Mesendoderm (in vitro differentiated cells): Measurements from ENCODE around the gene TRPM5.

Experiments
- DNase-seq: peaks from one replicate; pipeline ENCODE4 v3.0.0; 2013
- H2AK5ac ChIP-seq: 2 replicates; pipeline ENCODE4 v1.6.1; 2013; ENCODE audit warnings: low read length, inconsistent platforms
- H2BK120ac ChIP-seq: 2 replicates; pipeline ENCODE4 v1.6.1; 2013; ENCODE audit warnings: low read depth, mild to moderate bottlenecking, low read length, moderate library complexity, mixed read lengths
- H2BK15ac ChIP-seq: replicated peaks from 2 replicates; pipeline ENCODE4 v1.6.1; 2013; ENCODE audit warnings: low read depth, mild to moderate bottlenecking, moderate library complexity
- H2BK5ac ChIP-seq: 2 replicates; pipeline ENCODE4 v1.6.1; 2013; ENCODE audit warnings: low read length, inconsistent platforms
- H3K18ac ChIP-seq: 2 replicates; pipeline ENCODE4 v1.6.1; 2013; ENCODE audit warnings: mild to moderate bottlenecking, low read length, mixed read lengths
- H3K23ac ChIP-seq: one replicate; pipeline ENCODE4 v1.6.1; 2013; ENCODE audit warnings: low read length
- H3K27ac ChIP-seq: 2 replicates; pipeline ENCODE4 v1.5.1; 2013; ENCODE audit warnings: low read depth, mild to moderate bottlenecking, inconsistent platforms, low read length, moderate library complexity
- H3K27me3 ChIP-seq: 2 replicates; pipeline ENCODE4 v1.6.1; 2013; ENCODE audit warnings: low read length, control low read depth, mild to moderate bottlenecking, inconsistent platforms; ENCODE audit not compliant: insufficient read depth, poor library complexity
- H3K36me3 ChIP-seq: 2 replicates; pipeline ENCODE4 v1.6.1; 2013; ENCODE audit warnings: low read length, inconsistent platforms; ENCODE audit not compliant: control insufficient read depth, insufficient read depth
- H3K4ac ChIP-seq: one replicate; pipeline ENCODE4 v1.6.1; 2013; ENCODE audit warnings: low read depth, mild to moderate bottlenecking, low read length, moderate library complexity
- H3K4me1 ChIP-seq: 2 replicates; pipeline ENCODE4 v1.6.1; 2013; ENCODE audit warnings: low read depth, low read length, inconsistent platforms; ENCODE audit not compliant: control insufficient read depth
- H3K4me2 ChIP-seq: 2 replicates; pipeline ENCODE4 v1.6.1; 2013; ENCODE audit warnings: low read length
- H3K4me3 ChIP-seq: 2 replicates; pipeline ENCODE4 v1.5.1; 2013; ENCODE audit warnings: mild to moderate bottlenecking, low read length
- H3K56ac ChIP-seq: one replicate; pipeline ENCODE4 v1.6.1; 2013; ENCODE audit warnings: low read length
- H3K79me1 ChIP-seq: 2 replicates; pipeline ENCODE4 v1.6.1; 2013; ENCODE audit warnings: low read length, inconsistent platforms
- H3K79me2 ChIP-seq: 2 replicates; pipeline ENCODE4 v1.6.1; 2013; ENCODE audit warnings: mild to moderate bottlenecking, low read length; ENCODE audit not compliant: control insufficient read depth, insufficient read depth
- H3K9ac ChIP-seq: 2 replicates; pipeline ENCODE4 v1.6.1; 2013; ENCODE audit warnings: low read length, inconsistent platforms
- H4K5ac ChIP-seq: one replicate; pipeline ENCODE4 v1.6.1; 2013; ENCODE audit warnings: low read length
- H4K8ac ChIP-seq: one replicate; pipeline ENCODE4 v1.6.1; 2013; ENCODE audit warnings: low read depth, mild to moderate bottlenecking, control low read depth, low read length, moderate library complexity
- WGBS: extraction: QIAGEN DNeasy Blood & Tissue Kit; methylation state at CpG from one replicate; pipeline ENCODE4 v1.1.7; 2013; ENCODE audit warnings: low lambda C conversion rate, missing lambda C conversion rate; ENCODE audit not compliant: insufficient coverage; ENCODE audit errors: extremely low coverage; 5-methylcytosine and 5-hydroxymethylcytosine counted together

The TRPM5 gene

GRCh38 chr11:2459796-2460531, 15.7 kb upstream of the TRPM5 start:
- Histone ChIP-seq H3K27ac (no peak overlapping the region), H3K4me1 (no peaks in the 10 kb centered on the region), H3K9ac (no peak overlapping the region), H2BK5ac (no peak overlapping the region), H4K5ac (no peak overlapping the region), H2AK5ac (no peak overlapping the region), H2BK15ac (no peak overlapping the region), H3K4me3 (no peak overlapping the region), H3K79me2 (no peaks in the 10 kb centered on the region), H3K4ac (no peak overlapping the region), H3K79me1 (no peaks in the 10 kb centered on the region), H3K23ac (no peak overlapping the region), H3K27me3 (no peaks in the 10 kb centered on the region), H3K18ac (no peak overlapping the region), H3K4me2 (no peak overlapping the region), H3K56ac (no peak overlapping the region), H2BK120ac (no peak overlapping the region), H4K8ac (no peak overlapping the region), H3K36me3 (no peaks in the 10 kb centered on the region)
- no peak for DNase-seq
- no CpG with 5 or more reads among the region's 13 CpGs for WGBS

GRCh38 chr11:2459016-2459725, 14.9 kb upstream of the TRPM5 start:
- H3K56ac ChIP-seq: no peak overlapping the region
- H3K36me3 ChIP-seq: no peaks in the 10 kb centered on the region
- no peaks in the 10 kb centered on the region for H3K79me1 ChIP-seq
- no peak overlapping the region for H3K18ac ChIP-seq
- no peak overlapping the region for H3K4ac ChIP-seq
- H3K27ac ChIP-seq: no peak overlapping the region
- H2AK5ac ChIP-seq: no peak overlapping the region
- H4K8ac ChIP-seq: no peak overlapping the region
- no peak for DNase-seq
- WGBS: no CpG with 5 or more reads among the region's 20 CpGs
- H3K23ac ChIP-seq: no peak overlapping the region
- H3K4me2 ChIP-seq: no peak overlapping the region
- no peak overlapping the region for H3K9ac ChIP-seq
- no peak overlapping the region for H3K4me3 ChIP-seq
- H2BK5ac ChIP-seq: no peak overlapping the region
- H4K5ac ChIP-seq: no peak overlapping the region
- H3K79me2 ChIP-seq: no peaks in the 10 kb centered on the region
- H3K27me3 ChIP-seq: no peaks in the 10 kb centered on the region
- no peak overlapping the region for H2BK120ac ChIP-seq
- no peak overlapping the region for H2BK15ac ChIP-seq
- no peaks in the 10 kb centered on the region for H3K4me1 ChIP-seq

- no peak overlapping the region for H3K23ac ChIP-seq
- no peak for DNase-seq
- H3K27me3 ChIP-seq: no peaks in the 10 kb centered on the region
- no peak overlapping the region for H2BK120ac ChIP-seq
- no peaks in the 10 kb centered on the region for H3K79me2 ChIP-seq
- no peak overlapping the region for H3K27ac ChIP-seq
- H3K79me1 ChIP-seq: no peaks in the 10 kb centered on the region
- H3K4me2 ChIP-seq: no peak overlapping the region
- H3K56ac ChIP-seq: no peak overlapping the region
- no peak overlapping the region for H3K9ac ChIP-seq
- no peak overlapping the region for H2BK15ac ChIP-seq
- no peak overlapping the region for H3K18ac ChIP-seq
- H3K36me3 ChIP-seq: no peaks in the 10 kb centered on the region
- no peak overlapping the region for H3K4ac ChIP-seq
- no peak overlapping the region for H3K4me3 ChIP-seq
- H2BK5ac ChIP-seq: no peak overlapping the region
- H4K8ac ChIP-seq: no peak overlapping the region
- no peak overlapping the region for H4K5ac ChIP-seq
- no peaks in the 10 kb centered on the region for H3K4me1 ChIP-seq
- H2AK5ac ChIP-seq: no peak overlapping the region
- no CpG with 5 or more reads among the region's 13 CpGs for WGBS
Measured at GRCh38 chr11:2458321-2458720, 14.0 kb upstream of the TRPM5 start.

- Histone ChIP-seq H3K4me1 (no peaks in the 10 kb centered on the region), H3K4me2 (no peak overlapping the region), H2AK5ac (no peak overlapping the region), H2BK15ac (no peak overlapping the region), H3K79me1 (no peaks in the 10 kb centered on the region), H3K27ac (no peak overlapping the region), H2BK120ac (no peak overlapping the region), H2BK5ac (no peak overlapping the region), H4K8ac (no peak overlapping the region), H3K36me3 (no peaks in the 10 kb centered on the region), H3K4me3 (no peak overlapping the region), H3K27me3 (no peaks in the 10 kb centered on the region), H3K56ac (no peak overlapping the region), H3K9ac (no peak overlapping the region), H3K4ac (no peak overlapping the region), H3K79me2 (no peaks in the 10 kb centered on the region), H3K18ac (no peak overlapping the region), H4K5ac (no peak overlapping the region), H3K23ac (no peak overlapping the region)
- no CpG with 5 or more reads among the region's 5 CpGs for WGBS
- no peak for DNase-seq
Measured at GRCh38 chr11:2453436-2453835, 9.1 kb upstream of the TRPM5 start.

GRCh38 chr11:2452321-2453012, 8.2 kb upstream of the TRPM5 start:
- H3K56ac ChIP-seq: no peak overlapping the region
- no peak overlapping the region for H3K9ac ChIP-seq
- H4K8ac ChIP-seq: no peak overlapping the region
- H3K4me2 ChIP-seq: no peak overlapping the region
- H3K18ac ChIP-seq: no peak overlapping the region
- H3K79me1 ChIP-seq: no peaks in the 10 kb centered on the region
- no peak overlapping the region for H3K27ac ChIP-seq
- no peak overlapping the region for H3K4me3 ChIP-seq
- no peaks in the 10 kb centered on the region for H3K36me3 ChIP-seq
- H2BK5ac ChIP-seq: no peak overlapping the region
- no peak overlapping the region for H2BK15ac ChIP-seq
- no peak overlapping the region for H2AK5ac ChIP-seq
- WGBS: no CpG with 5 or more reads among the region's 20 CpGs
- no peak overlapping the region for H4K5ac ChIP-seq
- no peak for DNase-seq
- H3K79me2 ChIP-seq: no peaks in the 10 kb centered on the region
- peaks cover under 1% of the 10 kb centered on the region for H3K27me3 ChIP-seq
- H3K4ac ChIP-seq: no peak overlapping the region
- no peak overlapping the region for H2BK120ac ChIP-seq
- H3K23ac ChIP-seq: no peak overlapping the region
- no peaks in the 10 kb centered on the region for H3K4me1 ChIP-seq
